PFSK-1 (cell line): Measurements from ENCODE around the gene FBN3.

Experiments
- FOXP2 ChIP-seq: optimal IDR thresholded peaks from 2 replicates; pipeline ENCODE3; 2011; ENCODE audit warnings: borderline replicate concordance, control low read depth, inconsistent platforms; ENCODE audit not compliant: insufficient read depth; ENCODE audit errors: extremely low read length, extremely low read depth
- POLR2AphosphoS5 ChIP-seq: IDR thresholded peaks from 2 replicates; pipeline ENCODE4 v1.6.1; 2012; ENCODE audit warnings: low read depth, mild to moderate bottlenecking, control low read depth, low read length, moderate library complexity
- SIN3A ChIP-seq: IDR thresholded peaks from 2 replicates; pipeline ENCODE4 v1.6.1; 2012; ENCODE audit warnings: mild to moderate bottlenecking, low read length, moderate library complexity, borderline replicate concordance; ENCODE audit not compliant: insufficient read depth
- TAF1 ChIP-seq: IDR thresholded peaks from 2 replicates; pipeline ENCODE4 v1.6.1; 2012; ENCODE audit warnings: low read length, control low read depth, borderline replicate concordance; ENCODE audit not compliant: insufficient read depth
- TF ChIP-seq, protein P1 (sequence below), 2 experiments: IDR thresholded peaks; 2 replicates each; pipeline versions ENCODE4 v1.6.1 to v1.8.0; 2011 to 2012; ENCODE audit warnings: low read depth in 2 of 2, low read length in 2 of 2, control low read depth in 1 of 2, inconsistent platforms in 1 of 2, mild to moderate bottlenecking in 1 of 2, moderate library complexity in 1 of 2; ENCODE audit not compliant: insufficient read depth in 1 of 2

Gene FBN3

DNA sequence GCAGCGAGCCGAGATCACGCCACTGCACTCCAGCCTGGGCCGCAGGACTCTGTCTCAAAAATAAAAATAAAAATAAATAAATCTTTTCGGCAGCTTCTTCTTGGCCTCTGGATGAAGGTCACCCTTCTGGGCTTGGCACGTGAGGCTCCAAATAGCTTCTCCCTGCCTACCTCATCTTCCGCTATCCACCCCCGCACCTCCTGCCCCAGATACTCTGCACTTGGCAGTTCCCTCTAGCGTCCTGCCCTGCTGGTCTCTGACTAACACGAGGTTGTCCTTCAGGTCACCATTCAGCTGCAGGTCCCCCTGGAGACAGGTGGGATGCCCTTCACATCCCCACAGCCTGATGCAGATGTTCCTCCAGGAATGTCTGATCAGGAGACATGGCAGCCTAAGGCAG lies 105.4 kb downstream of the FBN3 start:
- no peak for TF ChIP-seq POLR2AphosphoS5
- TF ChIP-seq TAF1 = no peak
- no peak for TF ChIP-seq SIN3A
- TF ChIP-seq FOXP2 = no peak
- TF ChIP-seq, protein P1, sequence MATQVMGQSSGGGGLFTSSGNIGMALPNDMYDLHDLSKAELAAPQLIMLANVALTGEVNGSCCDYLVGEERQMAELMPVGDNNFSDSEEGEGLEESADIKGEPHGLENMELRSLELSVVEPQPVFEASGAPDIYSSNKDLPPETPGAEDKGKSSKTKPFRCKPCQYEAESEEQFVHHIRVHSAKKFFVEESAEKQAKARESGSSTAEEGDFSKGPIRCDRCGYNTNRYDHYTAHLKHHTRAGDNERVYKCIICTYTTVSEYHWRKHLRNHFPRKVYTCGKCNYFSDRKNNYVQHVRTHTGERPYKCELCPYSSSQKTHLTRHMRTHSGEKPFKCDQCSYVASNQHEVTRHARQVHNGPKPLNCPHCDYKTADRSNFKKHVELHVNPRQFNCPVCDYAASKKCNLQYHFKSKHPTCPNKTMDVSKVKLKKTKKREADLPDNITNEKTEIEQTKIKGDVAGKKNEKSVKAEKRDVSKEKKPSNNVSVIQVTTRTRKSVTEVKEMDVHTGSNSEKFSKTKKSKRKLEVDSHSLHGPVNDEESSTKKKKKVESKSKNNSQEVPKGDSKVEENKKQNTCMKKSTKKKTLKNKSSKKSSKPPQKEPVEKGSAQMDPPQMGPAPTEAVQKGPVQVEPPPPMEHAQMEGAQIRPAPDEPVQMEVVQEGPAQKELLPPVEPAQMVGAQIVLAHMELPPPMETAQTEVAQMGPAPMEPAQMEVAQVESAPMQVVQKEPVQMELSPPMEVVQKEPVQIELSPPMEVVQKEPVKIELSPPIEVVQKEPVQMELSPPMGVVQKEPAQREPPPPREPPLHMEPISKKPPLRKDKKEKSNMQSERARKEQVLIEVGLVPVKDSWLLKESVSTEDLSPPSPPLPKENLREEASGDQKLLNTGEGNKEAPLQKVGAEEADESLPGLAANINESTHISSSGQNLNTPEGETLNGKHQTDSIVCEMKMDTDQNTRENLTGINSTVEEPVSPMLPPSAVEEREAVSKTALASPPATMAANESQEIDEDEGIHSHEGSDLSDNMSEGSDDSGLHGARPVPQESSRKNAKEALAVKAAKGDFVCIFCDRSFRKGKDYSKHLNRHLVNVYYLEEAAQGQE (IDR thresholded peaks at IDR 0.05; ENCODE audit: insufficient read depth in 1 of 2, low read depth in 2 of 2, low read length in 2 of 2) = no peak

DNA sequence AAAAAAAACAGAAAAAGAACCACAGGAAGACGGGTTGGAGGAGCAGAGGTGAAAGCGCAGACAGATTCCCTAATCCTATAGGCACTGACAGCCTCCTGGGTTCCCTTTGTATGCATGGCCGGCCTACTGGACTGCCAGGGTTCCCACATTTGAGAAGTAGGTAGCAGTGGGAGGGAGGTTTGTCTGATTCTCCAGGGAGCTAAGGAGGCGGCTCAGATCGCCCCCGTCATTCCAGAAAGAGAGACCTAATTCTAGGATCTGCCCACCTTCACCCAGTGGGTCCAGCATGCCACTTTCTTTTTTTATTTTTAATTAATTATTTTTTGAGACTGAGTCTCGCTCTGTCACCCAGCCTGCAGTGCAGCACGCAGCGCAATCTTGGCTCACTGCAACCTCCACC lies 106.5 kb downstream of the FBN3 start:
- TF ChIP-seq, protein P1 (IDR thresholded peaks at IDR 0.05; ENCODE audit: insufficient read depth in 1 of 2, low read depth in 2 of 2, low read length in 2 of 2) = no peak
- TF ChIP-seq POLR2AphosphoS5 (no peak), FOXP2 (no peak), TAF1 (no peak), SIN3A (no peak)

DNA sequence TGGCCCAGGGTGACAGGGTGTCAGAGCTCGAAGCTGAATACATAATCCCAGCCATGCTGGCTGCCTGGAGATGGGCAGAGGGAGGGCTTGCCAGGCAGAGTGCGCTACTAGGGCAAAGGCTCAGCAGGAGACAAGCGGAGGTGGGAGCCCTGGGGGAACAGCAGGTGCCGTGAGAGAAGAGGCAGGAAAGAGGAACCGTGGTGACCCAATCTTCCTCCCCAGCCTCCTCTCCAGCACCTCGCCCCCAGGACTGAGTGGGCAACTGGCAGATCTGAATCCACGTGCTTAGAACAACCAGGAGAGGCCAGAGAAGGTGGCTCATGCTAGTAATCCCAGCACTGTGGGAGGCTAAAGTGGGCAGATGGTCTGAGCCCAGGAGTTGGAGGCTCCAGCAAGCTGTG lies 107.9 kb downstream of the FBN3 start:
- TF ChIP-seq, protein P1 (IDR thresholded peaks at IDR 0.05; ENCODE audit: insufficient read depth in 1 of 2, low read depth in 2 of 2, low read length in 2 of 2) = no peak
- TF ChIP-seq POLR2AphosphoS5 (no peak), FOXP2 (no peak), TAF1 (no peak), SIN3A (no peak)

DNA sequence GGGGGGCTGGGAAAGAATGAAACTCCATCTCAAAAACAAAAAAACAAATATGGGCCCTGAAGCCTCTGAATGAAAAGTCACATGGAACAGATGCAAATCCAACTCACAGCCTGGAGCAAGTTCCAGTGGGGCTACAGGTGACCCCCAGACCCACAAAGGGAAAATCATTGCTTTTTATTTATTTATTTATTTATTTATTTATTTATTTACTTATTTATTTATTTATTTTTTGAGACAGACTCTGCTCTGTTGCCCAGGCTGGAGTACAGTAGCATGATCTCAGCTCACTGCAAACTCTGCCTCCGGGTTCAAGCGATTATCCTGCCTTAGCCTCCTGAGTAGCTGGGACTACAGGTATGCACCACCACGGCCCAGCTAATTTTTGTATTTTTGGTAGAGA lies 110.2 kb downstream of the FBN3 start:
- TF ChIP-seq POLR2AphosphoS5 (no peak), SIN3A (no peak), TAF1 (no peak), FOXP2 (no peak)
- TF ChIP-seq, protein P1 (IDR thresholded peaks at IDR 0.05; ENCODE audit: insufficient read depth in 1 of 2, low read depth in 2 of 2, low read length in 2 of 2) = no peak

DNA sequence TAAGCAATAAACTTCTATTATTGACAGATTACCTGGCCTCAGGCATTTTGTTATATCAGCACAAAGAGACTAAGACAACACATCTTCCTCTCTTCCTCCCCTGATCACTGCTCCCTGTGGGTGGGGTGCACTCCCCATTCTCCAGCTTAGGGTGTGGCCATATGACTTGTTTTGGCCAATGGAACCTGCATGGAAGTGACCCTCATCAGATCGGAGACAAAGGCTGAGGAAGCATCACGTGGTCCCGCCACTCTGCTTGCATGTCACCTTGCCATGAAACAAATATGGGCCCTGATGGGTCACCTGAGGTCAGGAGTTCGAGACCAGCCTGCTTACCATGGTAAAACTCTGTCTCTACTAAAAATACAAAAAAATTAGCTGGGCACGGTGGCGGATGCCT lies 110.6 kb downstream of the FBN3 start:
- no peak for TF ChIP-seq POLR2AphosphoS5
- no peak for TF ChIP-seq FOXP2
- no peak for TF ChIP-seq SIN3A
- TF ChIP-seq, protein P1 (IDR thresholded peaks at IDR 0.05; ENCODE audit: insufficient read depth in 1 of 2, low read depth in 2 of 2, low read length in 2 of 2) = no peak
- no peak for TF ChIP-seq TAF1
